T follicular helper cell (primary cell): ENCODE results near the gene CBFA2T2.
A peak's percentile ranks its signal among the peaks of the same experiment; 100 is the strongest.

ENCODE experiments used
- DNase-seq: peaks from one replicate; pipeline ENCODE4 v3.0.0-alpha.2; 2020; ENCODE audit warnings: low read depth

CBFA2T2 gene

DNA sequence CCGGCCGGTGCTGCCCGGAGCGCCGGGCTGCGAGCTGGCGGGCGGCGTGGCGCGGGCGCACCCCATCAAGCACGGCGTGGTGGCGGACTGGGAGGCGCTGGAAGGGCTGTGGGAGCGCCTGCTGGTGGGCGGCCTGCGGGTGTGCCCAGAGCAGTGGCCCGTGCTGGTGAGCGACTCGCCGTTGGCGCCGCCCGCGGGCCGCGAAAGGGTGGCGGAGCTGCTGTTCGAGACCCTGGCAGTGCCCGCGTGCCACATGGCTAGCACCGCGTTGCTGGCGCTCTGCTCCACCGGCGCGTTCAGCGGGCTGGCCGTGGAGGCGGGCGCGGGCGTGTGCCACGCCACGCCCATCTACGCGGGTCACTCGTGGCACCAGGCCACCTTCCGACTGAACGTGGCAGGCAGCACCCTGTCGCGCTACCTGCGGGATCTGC, 177.4 kb downstream of the CBFA2T2 start:
- DNase-seq, result no peak

GRCh38 chr20:33667676-33668465, 178.0 kb downstream of the CBFA2T2 start:
- DNase-seq, result peak; percentile 55

DNA sequence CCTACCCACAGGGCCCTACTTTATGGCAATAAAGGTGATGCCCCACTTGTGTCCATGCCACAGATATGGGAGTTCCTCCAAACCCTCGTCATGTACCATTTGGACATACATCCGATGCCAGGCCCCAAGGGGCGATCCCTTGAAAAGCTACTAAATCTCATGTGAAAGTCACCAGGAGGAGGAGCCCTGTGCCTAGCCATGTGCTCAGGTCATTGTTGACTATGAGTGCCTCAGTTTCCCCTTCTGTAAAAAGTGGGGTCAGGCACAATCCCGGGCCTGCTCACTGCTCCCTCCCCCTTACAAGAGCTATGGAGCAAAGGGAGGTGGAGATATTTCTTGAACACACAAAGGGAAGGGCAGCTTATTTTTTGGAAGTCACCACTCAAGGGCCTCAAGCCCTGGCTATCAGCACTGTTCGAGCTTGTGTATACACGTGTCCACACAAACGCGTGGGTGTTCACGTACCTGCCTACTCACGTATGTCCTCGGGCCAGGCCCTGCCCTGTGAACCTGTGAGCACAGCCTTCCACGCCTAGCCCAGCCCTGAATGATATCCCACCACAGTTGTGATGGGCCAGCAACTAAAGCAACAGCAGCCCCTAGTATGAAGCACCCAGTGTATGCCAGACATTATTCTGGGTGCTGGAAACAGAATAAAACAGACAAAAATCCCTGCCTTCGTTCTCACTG, 178.7 kb downstream of the CBFA2T2 start:
- no peak for DNase-seq

DNA sequence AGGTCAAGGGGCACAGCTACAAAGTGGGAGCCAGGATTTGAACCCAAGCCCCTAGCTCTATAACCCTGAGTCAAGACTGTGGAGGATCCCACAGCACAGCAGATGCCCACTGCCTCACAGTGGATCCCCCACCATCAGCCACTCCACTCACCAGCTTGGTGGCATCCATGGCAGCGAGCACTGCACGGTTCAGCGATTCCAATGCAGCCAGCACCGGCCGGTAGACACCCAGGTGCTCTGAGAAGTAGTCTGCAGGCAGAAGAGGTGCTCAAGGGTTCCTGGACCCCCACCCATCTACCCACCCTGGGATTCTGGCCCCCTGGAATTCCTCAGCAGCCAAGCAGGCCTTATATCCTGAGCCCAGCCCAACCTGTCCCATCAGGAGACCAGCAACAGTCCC, 179.3 kb downstream of the CBFA2T2 start:
- DNase-seq, result no peak

DNA sequence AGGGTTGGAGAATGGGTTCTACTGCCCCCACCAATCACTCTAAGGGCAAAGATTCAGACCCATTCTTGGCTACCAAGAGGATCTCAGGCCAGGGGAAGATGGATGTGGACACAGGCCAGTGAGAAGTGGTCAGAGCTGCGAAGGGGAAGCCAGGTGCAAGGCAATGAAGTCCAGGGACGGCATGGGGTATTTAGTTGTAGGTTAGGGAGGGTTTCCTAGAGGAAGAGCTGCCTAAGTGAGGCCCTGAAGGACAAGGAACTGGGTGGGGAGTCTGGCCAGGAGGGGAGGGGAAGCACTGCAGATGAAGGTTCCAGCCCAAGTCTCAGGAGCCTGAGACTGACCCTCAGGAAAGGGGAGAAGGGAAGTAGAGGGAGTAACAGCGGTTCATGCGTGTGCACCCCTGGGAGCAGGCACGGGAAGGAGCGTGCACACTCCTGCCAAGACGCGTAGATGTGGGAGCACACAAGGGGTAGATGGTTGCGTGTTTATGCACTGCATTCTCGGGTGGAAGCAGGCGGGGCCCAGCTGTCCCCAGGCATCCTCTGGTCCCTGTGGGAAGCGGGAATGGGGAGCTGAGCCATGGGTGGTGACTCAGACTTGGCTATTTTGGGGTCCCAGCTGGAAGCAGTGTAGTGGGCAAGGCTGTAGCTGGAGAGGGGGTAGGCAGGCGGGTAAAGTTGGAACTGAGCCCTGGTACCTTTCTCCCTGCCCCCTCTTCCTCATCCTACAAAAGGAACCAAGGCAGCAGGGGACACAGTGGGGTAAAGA, 180.2 kb downstream of the CBFA2T2 start:
- no peak for DNase-seq

- no peak for DNase-seq
Observed at GRCh38 chr20:33670715-33671499, 181.0 kb downstream of the CBFA2T2 start.

- no peak for DNase-seq
Observed at GRCh38 chr20:33671573-33672288, 181.8 kb downstream of the CBFA2T2 start.

GRCh38 chr20:33672426-33673113, 182.7 kb downstream of the CBFA2T2 start:
- no peak for DNase-seq

DNA sequence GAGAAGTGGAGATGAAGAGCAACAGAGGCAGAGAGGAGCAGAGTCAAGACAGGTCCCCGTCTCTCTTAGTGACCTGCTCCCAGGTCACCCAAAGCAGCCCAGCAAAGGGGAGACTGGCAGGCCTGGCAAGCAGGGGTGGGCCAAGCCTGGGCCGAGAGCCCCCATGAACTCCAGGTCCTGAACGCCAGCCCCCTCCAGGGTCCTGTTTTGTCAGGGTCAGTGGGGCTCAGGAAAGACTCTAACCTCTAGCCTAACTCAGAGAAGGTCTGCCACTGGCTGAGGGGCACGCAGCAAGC, 183.2 kb downstream of the CBFA2T2 start:
- no peak for DNase-seq

DNA sequence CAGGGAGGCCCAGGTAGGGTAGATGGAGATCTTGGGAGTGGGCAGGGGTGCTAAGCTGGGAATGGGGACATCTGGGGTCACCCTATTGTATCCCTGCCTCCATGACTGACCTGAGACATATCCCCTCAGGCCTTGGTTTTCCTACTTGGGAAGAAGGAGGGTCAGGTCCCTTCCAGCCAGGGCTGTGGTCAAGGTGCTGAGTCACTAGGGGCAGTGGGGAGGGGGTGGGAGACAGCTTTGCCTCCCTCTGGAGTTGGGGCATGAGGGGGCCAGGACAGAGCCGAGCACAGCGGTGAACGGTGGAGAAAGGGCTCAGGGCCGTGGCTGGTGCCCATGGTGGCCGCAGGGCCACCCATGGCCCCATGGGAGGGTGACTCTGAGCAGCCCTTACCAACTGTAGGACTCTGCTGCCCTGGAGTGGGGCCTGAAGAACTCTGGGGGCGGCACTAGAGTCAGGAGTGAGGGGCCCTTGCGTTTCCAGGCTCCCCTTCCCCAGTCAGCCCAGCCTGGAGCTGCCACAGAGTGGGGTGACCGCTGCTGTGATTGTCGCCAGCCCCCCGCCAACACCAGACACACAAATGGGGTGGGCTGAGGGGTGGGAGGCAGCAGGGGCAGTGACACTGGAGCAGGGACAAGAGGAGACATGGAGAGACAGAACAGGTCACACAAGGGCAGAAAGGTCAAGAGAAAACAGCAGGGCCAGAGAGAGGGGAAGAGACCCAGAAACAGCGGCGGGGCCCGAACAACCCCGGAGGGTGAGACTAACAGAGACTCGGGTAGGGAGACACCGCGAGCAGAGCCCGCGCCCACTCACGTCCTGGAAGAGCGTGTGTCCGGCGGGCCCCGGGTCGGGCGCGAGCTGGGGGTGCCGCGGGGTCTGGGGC, 183.8 kb downstream of the CBFA2T2 start:
- DNase-seq, result no peak

- DNase-seq, result peak; percentile 40
Observed at GRCh38 chr20:33674294-33675135, 184.6 kb downstream of the CBFA2T2 start, which contains the start of gene NECAB3. Gene NECAB3 (minus strand): TSS chr20:33674428. CDS start chr20:33674352, 76 bp downstream.

DNA sequence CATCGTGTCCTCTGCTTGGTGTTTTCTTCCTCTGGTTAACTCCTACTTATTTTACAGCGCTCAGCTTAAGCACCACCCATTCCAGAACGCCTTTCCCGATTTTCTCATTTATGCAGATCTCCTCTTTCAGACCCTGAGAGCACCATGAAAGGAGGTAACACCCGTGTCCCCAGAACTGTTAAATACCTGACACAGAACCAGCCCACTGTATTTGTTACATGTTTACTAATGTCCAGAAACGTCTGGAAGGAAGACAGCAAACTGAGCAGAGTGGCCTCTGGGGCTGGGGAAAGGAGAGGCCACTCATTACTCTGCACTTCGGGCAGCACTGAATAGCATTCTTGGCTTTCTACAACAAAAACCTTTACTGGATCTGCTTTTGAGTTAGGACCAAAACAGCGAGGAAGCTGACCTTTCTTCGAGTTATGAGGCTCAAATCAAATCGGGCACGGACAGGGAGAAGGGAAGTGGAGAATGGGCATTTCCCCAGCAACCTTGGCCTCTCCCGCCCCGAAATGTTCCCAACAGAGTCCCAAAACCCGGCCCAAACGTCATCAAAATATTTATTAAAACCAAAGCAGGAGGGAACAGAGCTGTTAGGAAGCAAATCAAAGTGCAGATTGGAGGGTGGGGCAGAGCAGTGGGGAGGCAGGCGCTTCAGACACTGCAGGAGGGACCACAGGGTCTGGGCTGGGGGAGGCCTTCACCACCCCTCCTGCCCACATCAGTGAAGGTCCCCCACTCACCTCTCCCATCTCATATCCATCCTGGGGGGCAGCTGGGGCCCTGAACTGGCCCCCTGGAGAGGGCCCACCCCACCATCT, 185.5 kb downstream of the CBFA2T2 start:
- no peak for DNase-seq

DNA sequence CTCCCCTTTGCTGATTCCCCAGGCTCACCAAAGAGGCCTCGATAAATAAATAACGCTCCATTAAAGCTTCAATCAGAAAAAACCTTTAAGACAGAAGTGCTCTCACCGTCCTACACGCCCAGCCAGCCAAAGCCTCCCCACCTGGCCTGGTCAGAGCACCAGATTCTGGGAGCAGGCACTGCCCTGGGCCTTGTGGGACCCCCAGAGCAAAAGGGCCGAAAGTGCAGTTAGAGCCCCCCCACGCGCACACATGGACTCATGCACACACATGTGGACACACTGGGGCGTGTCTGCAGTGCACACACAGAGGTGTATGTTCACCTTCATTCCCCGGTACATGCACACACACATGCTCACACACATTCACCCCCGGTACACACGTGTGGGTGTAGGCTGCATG, 186.2 kb downstream of the CBFA2T2 start:
- no peak for DNase-seq

- DNase-seq, result no peak
Observed at GRCh38 chr20:33676652-33677645, 187.1 kb downstream of the CBFA2T2 start.

GRCh38 chr20:33677991-33678702, 188.3 kb downstream of the CBFA2T2 start:
- DNase-seq, result no peak
